ENCODE measurements around the gene ABCA13.

DNA sequence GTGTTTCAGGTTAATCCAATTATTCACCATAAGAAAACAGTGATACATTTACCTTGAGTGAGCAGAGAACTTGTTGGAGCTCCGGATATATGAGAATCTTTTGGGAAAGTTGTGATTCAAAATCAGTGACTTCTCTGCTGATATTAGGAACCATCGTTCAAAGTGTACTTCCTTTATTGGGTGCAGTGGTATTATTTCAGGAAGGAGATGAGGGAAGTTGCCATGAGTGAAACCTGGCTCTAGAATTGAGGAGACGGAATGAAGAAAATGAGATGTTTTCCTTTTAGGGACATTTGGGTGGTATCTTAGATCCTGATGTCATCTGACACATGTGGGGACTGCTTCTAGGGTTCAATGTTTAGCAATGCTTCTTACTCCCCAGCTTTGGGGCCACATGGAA lies 343.9 kb downstream of the ABCA13 start:
- TF ChIP-seq POLR2AphosphoS5 (IDR thresholded peaks at IDR 0.05; ENCODE audit: borderline replicate concordance, low read depth, low read length) (no peak), EZH2 (IDR thresholded peaks at IDR 0.05) (no peak)
